Measurements from ENCODE around the gene SASH1.

DNA sequence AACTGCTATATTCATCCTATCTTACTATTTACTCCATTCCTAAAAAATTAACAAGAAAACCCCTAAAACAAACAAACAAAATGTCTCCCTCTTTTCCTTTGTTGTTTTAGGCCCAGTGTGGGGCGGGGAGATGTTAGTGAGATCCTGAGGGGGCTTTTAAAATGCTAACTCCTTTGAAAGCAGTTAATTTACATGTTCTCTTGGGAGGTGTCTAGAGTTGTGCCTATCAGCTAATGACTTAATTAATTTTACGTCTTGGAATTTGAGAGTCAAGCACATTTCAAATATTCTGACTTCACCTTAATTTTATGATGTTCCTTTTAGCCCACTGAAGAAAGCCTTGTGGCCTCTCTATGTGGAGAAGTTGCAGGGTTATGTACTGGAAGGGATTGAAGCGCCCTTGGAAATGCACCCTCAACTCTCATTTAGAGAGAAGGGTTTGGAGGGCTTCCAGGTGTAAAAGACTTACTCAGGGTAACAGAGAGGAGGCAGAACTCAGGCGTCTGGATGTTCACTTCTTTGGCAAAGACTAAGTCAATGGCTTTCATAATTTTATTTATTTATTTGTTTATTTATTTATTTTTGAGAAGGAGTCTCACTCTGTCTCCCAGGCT, 4.9 kb downstream of the SASH1 start:
- TF ChIP-seq CTCF (conservative IDR thresholded peaks at IDR 0.05; ENCODE audit: low read depth, low read length) (no peak), EZH2 (IDR thresholded peaks at IDR 0.05; ENCODE audit: low read length, unreplicated experiment) (no peak), EZH2phosphoT487 (IDR thresholded peaks at IDR 0.05; ENCODE audit: borderline replicate concordance, low read length) (no peak)

Data from PC-3 (cell line).